ENCODE data around the gene FDX2.

The FDX2 gene

GRCh38 chr19:10332158-10332964 lies 16.5 kb upstream of the FDX2 start:
- no peak for DNase-seq

DNA sequence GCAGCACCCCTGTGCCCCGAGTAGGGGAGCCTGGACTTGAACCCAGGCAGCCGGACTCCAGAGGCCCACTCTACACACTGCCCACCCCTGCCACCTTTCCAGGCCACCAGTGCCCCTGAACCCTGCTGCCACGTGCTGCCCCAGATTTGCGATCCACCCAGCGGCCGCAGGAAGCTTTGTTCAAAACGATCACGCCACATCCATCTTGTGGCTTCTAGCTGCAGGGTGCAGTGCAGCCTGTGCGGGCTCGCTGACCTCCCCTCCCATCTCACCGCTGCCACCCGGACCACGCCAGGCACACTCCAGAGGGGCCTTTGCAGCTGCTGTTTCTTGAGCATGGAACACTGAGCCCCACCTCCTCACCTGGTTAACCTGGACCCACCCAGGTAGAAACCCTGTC lies 13.7 kb upstream of the FDX2 start:
- DNase-seq = no peak

DNA sequence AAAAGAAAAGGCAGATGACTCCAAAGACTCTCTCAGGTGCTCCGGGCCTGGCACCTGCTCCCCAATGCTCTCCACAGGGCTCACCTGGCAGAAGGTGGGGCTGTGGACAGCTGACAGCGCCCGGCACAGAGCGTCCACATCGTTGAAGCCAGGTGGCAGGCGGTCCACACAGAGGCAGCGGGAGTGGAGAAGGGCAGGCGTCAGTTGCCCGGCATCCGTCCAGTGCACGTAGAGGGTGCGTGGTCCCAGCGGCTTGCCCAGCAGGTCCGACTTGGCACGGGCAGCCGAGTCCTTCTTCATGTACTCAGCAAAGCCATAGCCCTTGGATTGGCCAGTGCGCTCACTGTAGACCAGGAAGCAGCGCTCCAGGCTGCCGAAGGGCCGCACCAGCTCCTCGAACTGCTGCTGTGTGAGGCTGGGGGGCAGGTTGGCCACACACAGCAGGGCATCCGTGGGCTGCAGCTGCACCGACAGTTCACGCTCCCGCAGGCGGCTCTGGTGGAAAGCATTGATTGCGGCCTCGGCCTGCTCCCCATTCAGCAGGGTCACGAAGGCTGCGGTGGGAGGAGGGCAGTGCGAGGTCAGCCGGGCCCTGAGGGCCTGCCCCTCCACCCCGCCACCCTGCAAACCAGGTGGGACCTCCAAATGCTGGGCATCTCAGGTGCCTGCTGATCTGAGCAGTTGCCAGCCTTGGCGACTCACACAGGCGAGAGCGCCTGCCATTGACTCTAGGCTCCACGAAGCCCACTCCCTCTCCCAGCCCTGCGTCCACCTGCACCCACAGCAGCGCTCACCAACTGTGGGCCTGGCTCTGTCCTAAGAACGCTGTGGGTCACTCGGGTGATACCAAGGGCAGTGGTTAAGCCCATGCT lies 13.0 kb upstream of the FDX2 start:
- DNase-seq = no peak

- DNase-seq = no peak
These were observed 12.0 kb upstream of the FDX2 start for GRCh38 chr19:10327793-10328192.

DNA sequence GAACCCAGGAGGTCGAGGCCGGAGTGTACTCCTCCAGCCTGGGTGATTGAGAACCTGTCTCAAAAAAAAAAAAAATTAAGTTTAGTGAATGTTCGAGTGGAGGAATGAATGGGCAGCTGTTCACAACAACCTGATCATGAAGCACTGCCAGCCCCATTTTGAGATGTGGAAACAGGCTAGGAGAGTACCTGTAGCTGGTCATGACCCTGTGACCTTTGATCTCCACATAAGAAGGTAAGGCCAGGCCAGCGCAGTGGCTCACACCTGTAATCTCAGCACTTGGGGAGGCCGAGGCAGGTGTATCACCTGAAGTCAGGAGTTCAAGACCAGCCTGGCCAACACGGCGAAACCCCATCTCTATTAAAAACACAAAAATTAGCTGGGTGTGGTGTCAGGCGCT lies 9.9 kb upstream of the FDX2 start:
- DNase-seq = no peak

- DNase-seq = no peak
These were observed 6.3 kb upstream of the FDX2 start for GRCh38 chr19:10321874-10322835.

DNA sequence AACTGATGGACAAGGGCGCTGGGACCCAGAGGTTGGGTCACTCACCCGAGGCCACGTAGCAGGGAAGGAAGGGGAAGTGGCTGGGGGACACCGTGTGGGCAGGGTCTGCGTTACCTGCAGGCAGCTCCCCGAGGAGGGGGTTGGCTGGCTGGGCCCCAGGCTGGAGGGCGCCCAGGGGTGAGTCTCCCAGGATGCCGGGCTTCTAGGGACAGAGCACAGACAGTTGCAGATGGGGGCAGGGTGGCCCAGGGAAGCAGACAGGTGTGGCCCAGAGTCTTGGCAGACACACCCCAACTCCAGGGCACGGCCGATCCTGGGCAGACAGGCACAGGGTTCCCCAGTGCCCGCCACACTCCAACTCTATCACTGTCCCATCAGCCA lies 5.6 kb upstream of the FDX2 start:
- no peak for DNase-seq

DNA sequence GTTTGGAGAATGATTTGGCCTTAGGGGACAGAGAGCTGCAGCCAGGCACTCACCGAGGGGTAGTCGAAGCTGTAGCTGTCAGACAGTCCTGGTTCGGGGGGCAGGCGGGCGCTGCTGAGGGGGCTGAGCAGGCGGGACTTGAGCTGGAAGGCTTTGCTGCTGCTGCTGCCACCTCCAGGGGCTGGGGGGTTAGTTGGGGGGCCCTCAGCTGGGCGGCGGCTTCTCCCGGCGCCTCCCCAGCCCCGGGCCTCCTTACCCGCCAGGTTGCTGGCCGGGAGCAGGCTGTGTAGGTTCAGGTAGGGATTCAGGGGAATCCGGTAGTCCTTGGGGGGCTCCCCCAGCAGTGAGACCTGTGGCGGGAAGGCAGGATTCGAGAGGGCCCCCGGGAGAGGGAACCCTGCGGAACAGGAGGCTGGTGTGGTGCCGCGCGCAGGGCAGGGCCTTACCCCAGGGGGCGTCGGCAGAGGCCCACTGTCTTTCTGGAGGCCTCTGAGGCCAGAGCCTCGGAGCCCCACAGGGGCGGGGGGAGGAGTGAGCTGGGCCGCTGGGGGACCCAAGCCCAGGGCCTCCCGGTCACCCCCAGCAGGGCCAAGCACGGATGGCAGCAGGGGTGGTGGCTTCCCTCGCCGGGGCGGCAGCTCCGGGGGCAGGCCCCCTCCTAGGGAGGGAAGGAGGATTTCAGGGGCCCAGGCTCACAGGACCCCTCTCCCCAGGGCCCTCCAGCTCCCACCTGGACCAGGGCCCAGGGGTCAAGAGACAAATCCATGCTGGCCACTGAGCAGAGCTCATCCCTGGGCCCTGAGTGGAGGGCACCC lies 5.0 kb upstream of the FDX2 start:
- DNase-seq = no peak

GRCh38 chr19:10318807-10319682 lies 3.2 kb upstream of the FDX2 start:
- DNase-seq = no peak

GRCh38 chr19:10317857-10318462 lies 2.1 kb upstream of the FDX2 start:
- no peak for DNase-seq

- DNase-seq = no peak
These were observed 1.4 kb upstream of the FDX2 start for GRCh38 chr19:10317045-10317856.

- no peak for DNase-seq
These were observed 622 bp upstream of the FDX2 start for GRCh38 chr19:10316229-10317044.

DNA sequence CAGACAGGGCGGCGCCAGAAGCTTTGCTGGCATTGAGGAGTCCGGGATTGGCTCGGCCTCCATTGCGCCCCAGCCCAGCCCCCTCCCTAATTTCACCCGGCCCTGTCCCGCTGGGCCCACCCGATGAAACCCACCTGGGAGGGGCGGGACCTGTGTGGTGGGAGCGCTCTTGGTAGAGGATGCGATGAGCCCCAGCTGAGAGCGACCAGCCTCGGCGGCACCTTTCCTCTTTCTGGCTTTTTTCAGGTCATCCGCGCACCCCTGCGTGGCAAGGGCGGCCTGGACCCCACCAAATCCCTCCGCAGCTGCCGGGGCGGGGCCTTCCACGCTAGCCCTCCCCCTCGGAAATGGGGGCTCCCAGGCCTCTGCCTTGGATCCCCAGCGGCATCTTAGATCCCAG lies 6.4 kb downstream of the FDX2 start, which contains the start of gene ZGLP1:
Gene ZGLP1 (minus strand): TSS at position 393 of the 400 bp plus-strand sequence.
- no peak for DNase-seq

DNA sequence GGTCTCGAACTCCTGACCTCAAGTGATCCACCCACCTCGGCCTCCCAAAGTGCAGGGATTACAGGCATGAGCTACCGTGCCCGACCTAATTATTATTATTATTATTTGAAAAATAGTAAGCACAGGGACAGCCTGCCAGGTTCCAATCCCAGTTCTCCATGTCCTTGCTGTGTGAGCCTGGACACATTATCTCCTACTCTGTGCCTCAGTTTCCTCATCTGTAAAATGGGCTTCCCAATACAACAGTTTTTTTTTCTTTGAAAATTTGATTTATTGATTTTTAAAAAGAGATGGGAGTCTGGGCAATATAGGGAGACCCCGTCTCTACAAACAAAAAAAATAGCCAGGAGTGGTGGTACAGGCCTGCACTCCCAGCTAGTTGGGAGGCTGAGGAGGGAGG lies 9.5 kb downstream of the FDX2 start:
- DNase-seq = no peak

GRCh38 chr19:10305139-10305806 lies 10.5 kb downstream of the FDX2 start:
- no peak for DNase-seq

DNA sequence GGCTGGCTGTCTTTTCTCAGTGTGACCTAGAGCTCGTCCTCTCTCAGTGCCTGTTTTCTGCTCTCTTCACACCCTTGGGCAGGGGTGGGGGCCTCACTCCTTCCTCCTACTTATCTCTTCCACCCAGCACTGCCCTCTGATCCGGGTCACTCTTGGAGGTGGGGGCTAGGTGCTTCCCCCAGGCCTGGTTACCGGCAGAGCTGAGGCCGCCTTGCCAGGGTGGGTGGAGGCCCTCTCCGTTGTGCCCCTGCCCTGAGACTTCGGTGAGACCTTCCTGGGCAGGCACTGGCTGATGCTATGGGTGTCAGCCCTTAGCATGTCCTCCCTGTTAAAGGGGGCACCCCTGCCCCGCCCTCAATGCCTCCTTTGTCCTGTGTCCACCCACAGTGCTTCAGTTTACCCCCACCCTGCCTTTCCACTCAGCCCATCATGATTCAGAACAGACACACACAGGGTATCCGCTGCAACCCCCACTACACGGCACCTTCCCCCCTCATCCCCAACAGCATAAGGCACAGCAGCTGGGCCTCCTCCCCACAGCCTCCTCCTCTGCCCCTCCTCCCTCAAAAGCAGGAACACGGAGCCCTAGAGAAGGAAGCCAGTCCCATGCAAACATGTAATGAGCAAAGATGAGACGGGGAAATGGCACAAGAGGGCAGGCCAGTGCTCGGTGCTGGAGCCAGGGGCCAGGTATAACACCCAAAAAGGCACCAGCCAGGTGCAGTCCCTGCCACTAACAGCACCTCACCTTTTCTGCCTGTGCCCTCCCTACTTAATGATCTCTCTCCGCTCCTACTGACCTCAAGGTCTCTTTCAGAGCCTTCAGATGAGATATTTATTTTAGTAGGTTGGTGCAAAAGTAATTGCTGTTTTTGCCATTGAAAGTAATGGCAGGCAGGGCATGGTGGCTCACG lies 16.0 kb downstream of the FDX2 start:
- no peak for DNase-seq

Data from stimulated activated CD8-positive, alpha-beta memory T cell treated with anti-CD3 and anti-CD28 coated beads, Interleukin-4, amount 100 ng/mL, for 48 hours (primary cell).